Measurements from ENCODE around the gene PPP2R2C. TPM values are rescaled to one million over a fixed set of nuclear protein-coding genes. Genes with fewer than 3 reads are reported as not detected.

Gene PPP2R2C
- total RNA-seq, 1 donor from 2014 or later = not detected

GRCh38 chr4:6421397-6421796 is 51.0 kb downstream of the PPP2R2C start:
- no peaks in the 10 kb centered on the region for H3K36me3 ChIP-seq (ENCODE audit: control insufficient read depth in 3 of 3, insufficient read depth in 3 of 3, low read length in 3 of 3)
- no peak overlapping the region for H3K9ac ChIP-seq (ENCODE audit: low read depth in 1 of 3, low read length in 3 of 3)
- peaks cover 20 to 45% (median 31%) of the 10 kb centered on the region in 3 donors for H3K27me3 ChIP-seq (ENCODE audit: control insufficient read depth in 3 of 3, insufficient read depth in 3 of 3, low read length in 3 of 3)
- H3K4me1 ChIP-seq (ENCODE audit: control insufficient read depth in 3 of 3, insufficient read depth in 3 of 3, low read length in 3 of 3) = no peaks in the 10 kb centered on the region
- H3K9me3 ChIP-seq (ENCODE audit: control insufficient read depth in 3 of 3, low read length in 3 of 3) = peaks cover 0 to 3% (median 0%) of the 10 kb centered on the region in 3 donors
- no peak overlapping the region for H3K27ac ChIP-seq (ENCODE audit: low read depth, low read length)
- H3K4me3 ChIP-seq (ENCODE audit: low read length in 3 of 3) = no peak overlapping the region

- H3K4me1 ChIP-seq (ENCODE audit: control insufficient read depth in 3 of 3, insufficient read depth in 3 of 3, low read length in 3 of 3) = no peaks in the 10 kb centered on the region
- H3K27ac ChIP-seq (ENCODE audit: low read depth, low read length) = no peak overlapping the region
- H3K4me3 ChIP-seq (ENCODE audit: low read length in 3 of 3) = no peak overlapping the region
- no peaks in the 10 kb centered on the region for H3K36me3 ChIP-seq (ENCODE audit: control insufficient read depth in 3 of 3, insufficient read depth in 3 of 3, low read length in 3 of 3)
- peaks cover 22 to 45% (median 32%) of the 10 kb centered on the region in 3 donors for H3K27me3 ChIP-seq (ENCODE audit: control insufficient read depth in 3 of 3, insufficient read depth in 3 of 3, low read length in 3 of 3)
- H3K9ac ChIP-seq (ENCODE audit: low read depth in 1 of 3, low read length in 3 of 3) = no peak overlapping the region
- H3K9me3 ChIP-seq (ENCODE audit: control insufficient read depth in 3 of 3, low read length in 3 of 3) = peaks cover 0 to 3% (median 0%) of the 10 kb centered on the region in 3 donors
Measured at GRCh38 chr4:6420972-6421371, 51.4 kb downstream of the PPP2R2C start.

- H3K9ac ChIP-seq (ENCODE audit: low read depth in 1 of 3, low read length in 3 of 3) = no peak overlapping the region
- H3K27me3 ChIP-seq (ENCODE audit: control insufficient read depth in 3 of 3, insufficient read depth in 3 of 3, low read length in 3 of 3) = peaks cover 13 to 46% (median 34%) of the 10 kb centered on the region in 3 donors
- H3K9me3 ChIP-seq (ENCODE audit: control insufficient read depth in 3 of 3, low read length in 3 of 3) = peaks cover 0 to 3% (median 0%) of the 10 kb centered on the region in 3 donors
- H3K4me1 ChIP-seq (ENCODE audit: control insufficient read depth in 3 of 3, insufficient read depth in 3 of 3, low read length in 3 of 3) = no peaks in the 10 kb centered on the region
- no peak overlapping the region for H3K27ac ChIP-seq (ENCODE audit: low read depth, low read length)
- no peaks in the 10 kb centered on the region for H3K36me3 ChIP-seq (ENCODE audit: control insufficient read depth in 3 of 3, insufficient read depth in 3 of 3, low read length in 3 of 3)
- H3K4me3 ChIP-seq (ENCODE audit: low read length in 3 of 3) = no peak overlapping the region
Measured at GRCh38 chr4:6420036-6420435, 52.4 kb downstream of the PPP2R2C start.

GRCh38 chr4:6419452-6420028 is 52.9 kb downstream of the PPP2R2C start:
- Histone ChIP-seq H3K27me3 (ENCODE audit: control insufficient read depth in 3 of 3, insufficient read depth in 3 of 3, low read length in 3 of 3) (peaks cover 9 to 48% (median 35%) of the 10 kb centered on the region in 3 donors), H3K27ac (ENCODE audit: low read depth, low read length) (no peak overlapping the region), H3K9ac (ENCODE audit: low read depth in 1 of 3, low read length in 3 of 3) (no peak overlapping the region), H3K9me3 (ENCODE audit: control insufficient read depth in 3 of 3, low read length in 3 of 3) (peaks cover 0 to 3% (median 0%) of the 10 kb centered on the region in 3 donors), H3K4me1 (ENCODE audit: control insufficient read depth in 3 of 3, insufficient read depth in 3 of 3, low read length in 3 of 3) (no peaks in the 10 kb centered on the region), H3K36me3 (ENCODE audit: control insufficient read depth in 3 of 3, insufficient read depth in 3 of 3, low read length in 3 of 3) (no peaks in the 10 kb centered on the region), H3K4me3 (ENCODE audit: low read length in 3 of 3) (no peak overlapping the region)

GRCh38 chr4:6418193-6418755 is 54.1 kb downstream of the PPP2R2C start:
- Histone ChIP-seq H3K9me3 (ENCODE audit: control insufficient read depth in 3 of 3, low read length in 3 of 3) (peaks cover 0 to 3% (median 0%) of the 10 kb centered on the region in 3 donors), H3K36me3 (ENCODE audit: control insufficient read depth in 3 of 3, insufficient read depth in 3 of 3, low read length in 3 of 3) (no peaks in the 10 kb centered on the region), H3K27ac (ENCODE audit: low read depth, low read length) (no peak overlapping the region), H3K4me1 (ENCODE audit: control insufficient read depth in 3 of 3, insufficient read depth in 3 of 3, low read length in 3 of 3) (no peaks in the 10 kb centered on the region), H3K9ac (ENCODE audit: low read depth in 1 of 3, low read length in 3 of 3) (no peak overlapping the region), H3K27me3 (ENCODE audit: control insufficient read depth in 3 of 3, insufficient read depth in 3 of 3, low read length in 3 of 3) (peaks cover 9 to 45% (median 35%) of the 10 kb centered on the region in 3 donors), H3K4me3 (ENCODE audit: low read length in 3 of 3) (no peak overlapping the region)

GRCh38 chr4:6417516-6418050 is 54.8 kb downstream of the PPP2R2C start:
- Histone ChIP-seq H3K9ac (ENCODE audit: low read depth in 1 of 3, low read length in 3 of 3) (no peak overlapping the region), H3K27me3 (ENCODE audit: control insufficient read depth in 3 of 3, insufficient read depth in 3 of 3, low read length in 3 of 3) (peaks cover 9 to 44% (median 35%) of the 10 kb centered on the region in 3 donors), H3K4me3 (ENCODE audit: low read length in 3 of 3) (no peak overlapping the region), H3K9me3 (ENCODE audit: control insufficient read depth in 3 of 3, low read length in 3 of 3) (no peaks in the 10 kb centered on the region), H3K4me1 (ENCODE audit: control insufficient read depth in 3 of 3, insufficient read depth in 3 of 3, low read length in 3 of 3) (no peaks in the 10 kb centered on the region), H3K36me3 (ENCODE audit: control insufficient read depth in 3 of 3, insufficient read depth in 3 of 3, low read length in 3 of 3) (no peaks in the 10 kb centered on the region), H3K27ac (ENCODE audit: low read depth, low read length) (no peak overlapping the region)

- Histone ChIP-seq H3K4me3 (ENCODE audit: low read length in 3 of 3) (no peak overlapping the region), H3K36me3 (ENCODE audit: control insufficient read depth in 3 of 3, insufficient read depth in 3 of 3, low read length in 3 of 3) (no peaks in the 10 kb centered on the region), H3K27ac (ENCODE audit: low read depth, low read length) (no peak overlapping the region), H3K9me3 (ENCODE audit: control insufficient read depth in 3 of 3, low read length in 3 of 3) (no peaks in the 10 kb centered on the region), H3K4me1 (ENCODE audit: control insufficient read depth in 3 of 3, insufficient read depth in 3 of 3, low read length in 3 of 3) (no peaks in the 10 kb centered on the region), H3K27me3 (ENCODE audit: control insufficient read depth in 3 of 3, insufficient read depth in 3 of 3, low read length in 3 of 3) (peaks cover 9 to 44% (median 35%) of the 10 kb centered on the region in 3 donors), H3K9ac (ENCODE audit: low read depth in 1 of 3, low read length in 3 of 3) (no peak overlapping the region)
Measured at GRCh38 chr4:6416518-6417286, 55.7 kb downstream of the PPP2R2C start.

- H3K36me3 ChIP-seq (ENCODE audit: control insufficient read depth in 3 of 3, insufficient read depth in 3 of 3, low read length in 3 of 3) = no peaks in the 10 kb centered on the region
- H3K4me1 ChIP-seq (ENCODE audit: control insufficient read depth in 3 of 3, insufficient read depth in 3 of 3, low read length in 3 of 3) = no peaks in the 10 kb centered on the region
- no peak overlapping the region for H3K4me3 ChIP-seq (ENCODE audit: low read length in 3 of 3)
- no peaks in the 10 kb centered on the region for H3K9me3 ChIP-seq (ENCODE audit: control insufficient read depth in 3 of 3, low read length in 3 of 3)
- peaks cover 9 to 51% (median 35%) of the 10 kb centered on the region in 3 donors for H3K27me3 ChIP-seq (ENCODE audit: control insufficient read depth in 3 of 3, insufficient read depth in 3 of 3, low read length in 3 of 3)
- H3K9ac ChIP-seq (ENCODE audit: low read depth in 1 of 3, low read length in 3 of 3) = no peak overlapping the region
- H3K27ac ChIP-seq (ENCODE audit: low read depth, low read length) = no peak overlapping the region
Measured at GRCh38 chr4:6415031-6415705, 57.2 kb downstream of the PPP2R2C start.

- no peaks in the 10 kb centered on the region for H3K9me3 ChIP-seq (ENCODE audit: control insufficient read depth in 3 of 3, low read length in 3 of 3)
- H3K4me1 ChIP-seq (ENCODE audit: control insufficient read depth in 3 of 3, insufficient read depth in 3 of 3, low read length in 3 of 3) = no peaks in the 10 kb centered on the region
- no peak overlapping the region for H3K9ac ChIP-seq (ENCODE audit: low read depth in 1 of 3, low read length in 3 of 3)
- H3K27ac ChIP-seq (ENCODE audit: low read depth, low read length) = no peak overlapping the region
- H3K27me3 ChIP-seq (ENCODE audit: control insufficient read depth in 3 of 3, insufficient read depth in 3 of 3, low read length in 3 of 3) = peaks cover 9 to 51% (median 35%) of the 10 kb centered on the region in 3 donors
- H3K36me3 ChIP-seq (ENCODE audit: control insufficient read depth in 3 of 3, insufficient read depth in 3 of 3, low read length in 3 of 3) = no peaks in the 10 kb centered on the region
- H3K4me3 ChIP-seq (ENCODE audit: low read length in 3 of 3) = no peak overlapping the region
Measured at GRCh38 chr4:6414578-6414977, 57.8 kb downstream of the PPP2R2C start.

Measured in skeletal muscle tissue (tissue), 4 donors.